GM10248 (cell line): Measurements from ENCODE around the gene MED29.

Experiments used
- CTCF ChIA-PET: fragments of 300-600 bp; sonication (Branson Sonifier 250); formaldehyde crosslinking; extraction: SDS; loops from one replicate; lab custom pipeline; 2021; ENCODE audit warnings: antibody characterized with exemption; lab: Yijun Ruan, JAX
- POLR2A ChIA-PET: fragments of 350-650 bp; sonication (Branson Sonifier 250); formaldehyde crosslinking; extraction: SDS; loops from one replicate; lab custom pipeline; 2020; ENCODE audit warnings: antibody characterized with exemption; lab: Yijun Ruan, JAX
- DNase-seq: peaks from one replicate; pipeline ENCODE4 v3.0.0; 2012; ENCODE audit errors: extremely low spot score
- TF ChIP-seq, protein P1 (sequence below): IDR thresholded peaks from 2 replicates; pipeline ENCODE4 v1.5.1; 2012; ENCODE audit warnings: mild to moderate bottlenecking, low read depth; ENCODE audit errors: extremely low read depth, missing control alignments, control extremely low read depth

Gene MED29

DNA sequence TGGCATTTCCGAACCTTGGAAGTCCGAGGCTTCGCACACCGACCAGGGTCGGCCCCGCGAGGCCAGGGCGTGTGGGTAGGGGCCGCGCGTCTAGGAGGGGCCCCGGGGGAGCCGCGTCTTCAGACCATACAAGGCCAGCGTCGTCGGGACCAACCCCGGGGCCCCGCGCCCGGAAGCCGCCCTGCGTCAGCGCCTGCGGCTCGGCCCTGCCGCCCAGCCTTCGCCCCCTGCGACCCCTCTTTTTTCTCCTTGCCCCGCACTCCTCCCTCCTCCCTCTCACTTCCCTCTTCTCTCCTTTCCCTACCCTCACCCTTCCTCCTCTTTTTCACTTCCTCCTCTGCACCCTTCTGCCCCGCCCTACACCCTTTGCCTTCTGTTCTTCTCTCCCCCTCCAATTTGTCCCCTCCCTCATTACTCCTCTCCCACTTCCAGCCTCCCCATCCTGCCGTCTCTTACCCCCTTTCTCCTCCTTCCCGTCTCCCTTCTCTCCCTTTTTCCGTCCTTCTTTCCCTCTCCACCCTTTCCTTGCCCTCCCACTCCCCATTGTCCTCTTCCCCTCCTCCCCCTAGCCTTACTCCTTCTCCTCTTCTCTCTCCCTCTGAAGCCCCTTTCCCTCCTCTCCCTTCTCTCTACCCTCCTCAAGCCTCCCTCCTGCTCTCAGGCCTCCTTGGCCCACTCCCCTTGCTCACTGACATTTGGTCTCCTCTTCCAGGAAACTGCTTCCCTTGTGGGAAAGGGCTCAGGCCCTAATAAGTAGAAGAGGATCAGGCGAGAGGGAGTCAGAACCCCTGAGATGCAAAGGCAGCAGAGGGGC lies 19.0 kb downstream of the MED29 start:
- CTCF ChIA-PET: no interaction called here
- TF ChIP-seq, protein P1, sequence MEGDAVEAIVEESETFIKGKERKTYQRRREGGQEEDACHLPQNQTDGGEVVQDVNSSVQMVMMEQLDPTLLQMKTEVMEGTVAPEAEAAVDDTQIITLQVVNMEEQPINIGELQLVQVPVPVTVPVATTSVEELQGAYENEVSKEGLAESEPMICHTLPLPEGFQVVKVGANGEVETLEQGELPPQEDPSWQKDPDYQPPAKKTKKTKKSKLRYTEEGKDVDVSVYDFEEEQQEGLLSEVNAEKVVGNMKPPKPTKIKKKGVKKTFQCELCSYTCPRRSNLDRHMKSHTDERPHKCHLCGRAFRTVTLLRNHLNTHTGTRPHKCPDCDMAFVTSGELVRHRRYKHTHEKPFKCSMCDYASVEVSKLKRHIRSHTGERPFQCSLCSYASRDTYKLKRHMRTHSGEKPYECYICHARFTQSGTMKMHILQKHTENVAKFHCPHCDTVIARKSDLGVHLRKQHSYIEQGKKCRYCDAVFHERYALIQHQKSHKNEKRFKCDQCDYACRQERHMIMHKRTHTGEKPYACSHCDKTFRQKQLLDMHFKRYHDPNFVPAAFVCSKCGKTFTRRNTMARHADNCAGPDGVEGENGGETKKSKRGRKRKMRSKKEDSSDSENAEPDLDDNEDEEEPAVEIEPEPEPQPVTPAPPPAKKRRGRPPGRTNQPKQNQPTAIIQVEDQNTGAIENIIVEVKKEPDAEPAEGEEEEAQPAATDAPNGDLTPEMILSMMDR: no peak
- DNase-seq: peak; percentile 70
- POLR2A ChIA-PET: interaction anchor here (1.3 to 2.7 kb wide), 2 partner anchors 19 to 26 kb away, joined by 4 to 15 read pairs; partner anchors contain the start of genes MED29, PAF1 and RPS16

GRCh38 chr19:39410831-39411080 lies 19.6 kb downstream of the MED29 start:
- DNase-seq: no peak
- TF ChIP-seq, protein P1: no peak
- POLR2A ChIA-PET: interaction anchor here (1.4 to 2.3 kb wide), 2 partner anchors 9 to 13 kb away, joined by 17 to 23 read pairs; no protein-coding TSS in a partner anchor
- CTCF ChIA-PET: interaction anchor here (1.0 to 2.3 kb wide), 7 partner anchors 10 to 123 kb away, joined by 3 to 103 read pairs (median 9); partner anchors contain the start of genes MED29 and PAF1

GRCh38 chr19:39411081-39411831 lies 20.1 kb downstream of the MED29 start:
- DNase-seq: peak; percentile 48
- POLR2A ChIA-PET: interaction anchor here (0.5 to 2.3 kb wide), 4 partner anchors 10 to 25 kb away, joined by 3 to 23 read pairs (median 10); partner anchors contain the start of gene RPS16
- CTCF ChIA-PET: interaction anchor here (0.7 to 2.3 kb wide), 19 partner anchors 8 to 289 kb away, joined by 3 to 103 read pairs (median 6); partner anchors contain the start of genes MED29, PAF1 and SAMD4B
- TF ChIP-seq, protein P1: no peak

DNA sequence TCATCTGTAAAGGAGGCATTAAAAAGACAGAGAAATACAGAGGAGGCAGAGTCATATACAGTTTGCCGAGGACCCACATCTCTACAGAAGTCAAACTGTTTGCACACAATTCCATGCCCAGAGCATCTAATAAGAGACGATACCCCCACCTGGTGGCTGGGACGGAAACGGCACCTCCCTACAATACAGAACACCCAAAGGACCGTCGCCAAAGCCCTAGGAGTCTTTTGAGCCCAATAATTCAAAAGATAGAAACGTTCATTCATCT lies 20.6 kb downstream of the MED29 start:
- ChIA-PET POLR2A (interaction anchor here (0.5 to 2.3 kb wide), 5 partner anchors 9 to 24 kb away, joined by 3 to 23 read pairs (median 4); partner anchors contain the start of gene RPS16), CTCF (interaction anchor here (0.7 to 2.3 kb wide), 20 partner anchors 8 to 290 kb away, joined by 3 to 103 read pairs (median 5); partner anchors contain the start of genes MED29, PAF1 and SAMD4B)
- TF ChIP-seq, protein P1: peak; percentile 86
- peak; percentile 57 for DNase-seq

GRCh38 chr19:39412100-39412866 lies 21.1 kb downstream of the MED29 start, which contains the start of gene PLEKHG2:
Gene PLEKHG2, plus strand, starts transcription at chr19:39412669. Its CDS starts 1,418 bp downstream, at chr19:39414087.
- TF ChIP-seq, protein P1: peak; percentile 88
- ChIA-PET POLR2A (interaction anchor here (0.7 to 2.3 kb wide), 6 partner anchors 9 to 100 kb away, joined by 3 to 23 read pairs (median 4); partner anchors contain the start of gene RPS16), CTCF (interaction anchor here (0.7 to 2.3 kb wide), 19 partner anchors 9 to 358 kb away, joined by 3 to 103 read pairs (median 6); partner anchors contain the start of genes MED29, PAF1 and SAMD4B)
- DNase-seq: peak; percentile 98
